ENCODE data around the gene OR2B2. TPM values are rescaled to one million over a fixed set of nuclear protein-coding genes. Genes with fewer than 3 reads are reported as not detected.

Gene OR2B2
- total RNA-seq, 6 donors from 2014 or later, result not detected

GRCh38 chr6:27897580-27898206 lies 14.5 kb downstream of the OR2B2 start:
- TF ChIP-seq EP300 (IDR thresholded peaks at IDR 0.05), result no peak
- no peak for TF ChIP-seq POLR2A (IDR thresholded peaks at IDR 0.05)
- TF ChIP-seq POLR2AphosphoS5 (IDR thresholded peaks at IDR 0.05), result no peak
- no peak for TF ChIP-seq CTCF (IDR thresholded peaks at IDR 0.05)
- Histone ChIP-seq H3K4me3 (no peak overlapping the region), H3K9me3 (no peaks in the 10 kb centered on the region), H3K27ac (no peak overlapping the region), H3K4me1 (peaks cover 4 to 24% (median 12%) of the 10 kb centered on the region in 4 donors), H3K36me3 (no peaks in the 10 kb centered on the region), H3K27me3 (no peaks in the 10 kb centered on the region)
- ATAC-seq (ENCODE audit: low FRiP score in 2 of 2), result no peak
- WGBS, 2 donors, result 94 to 95% methylated on average over 3 of the region's 3 CpGs
- no peak for DNase-seq

GRCh38 chr6:27896398-27896796 lies 15.8 kb downstream of the OR2B2 start:
- 85 to 90% methylated on average over 4 of the region's 4 CpGs for WGBS, 2 donors
- Histone ChIP-seq H3K4me3 (no peak overlapping the region), H3K27me3 (no peaks in the 10 kb centered on the region), H3K4me1 (peaks cover 10 to 37% (median 16%) of the 10 kb centered on the region in 4 donors), H3K9me3 (no peaks in the 10 kb centered on the region), H3K27ac (no peak overlapping the region), H3K36me3 (no peaks in the 10 kb centered on the region)
- no peak for ATAC-seq (ENCODE audit: low FRiP score in 2 of 2)
- no peak for DNase-seq
- TF ChIP-seq POLR2AphosphoS5 (IDR thresholded peaks at IDR 0.05) (no peak), POLR2A (IDR thresholded peaks at IDR 0.05) (no peak), EP300 (IDR thresholded peaks at IDR 0.05) (no peak), CTCF (IDR thresholded peaks at IDR 0.05) (no peak)

- no peaks in the 10 kb centered on the region for H3K36me3 ChIP-seq
- ATAC-seq (ENCODE audit: low FRiP score in 2 of 2) (peak; percentile 83 to 88), DNase-seq (peak in 1 of 2 donors; percentile 68)
- H3K9me3 ChIP-seq, result no peaks in the 10 kb centered on the region
- peak; percentile 70 to 89 (median 78) for TF ChIP-seq CTCF (IDR thresholded peaks at IDR 0.05)
- TF ChIP-seq POLR2A (IDR thresholded peaks at IDR 0.05), result peak in 1 of 4 donors; percentile 57
- TF ChIP-seq EP300 (IDR thresholded peaks at IDR 0.05), result no peak
- TF ChIP-seq POLR2AphosphoS5 (IDR thresholded peaks at IDR 0.05), result peak; percentile 15 to 18
- peaks cover 0 to 3% (median 0%) of the 10 kb centered on the region in 4 donors for H3K27me3 ChIP-seq
- peak overlapping the region; percentile 50 to 68 (median 61) for H3K4me3 ChIP-seq
- peak overlapping the region; percentile 60 to 91 (median 75) for H3K27ac ChIP-seq
- 0% methylated on average over 28 of the region's 28 CpGs for WGBS, 2 donors
- H3K4me1 ChIP-seq, result peaks cover 11 to 50% (median 18%) of the 10 kb centered on the region in 4 donors
Measured at GRCh38 chr6:27894839-27895762, 17.1 kb downstream of the OR2B2 start.

- ATAC-seq (ENCODE audit: low FRiP score in 2 of 2), result peak; percentile 85 to 90
- Histone ChIP-seq H3K9me3 (no peaks in the 10 kb centered on the region), H3K4me3 (peak overlapping the region; percentile 50 to 68 (median 61)), H3K27me3 (peaks cover 0 to 3% (median 0%) of the 10 kb centered on the region in 4 donors), H3K27ac (peak overlapping the region; percentile 66 to 91 (median 83)), H3K4me1 (peaks cover 11 to 53% (median 18%) of the 10 kb centered on the region in 4 donors), H3K36me3 (no peaks in the 10 kb centered on the region)
- 0 to 2% methylated on average over 48 of the region's 48 CpGs for WGBS, 2 donors
- TF ChIP-seq POLR2A (IDR thresholded peaks at IDR 0.05), result no peak
- TF ChIP-seq POLR2AphosphoS5 (IDR thresholded peaks at IDR 0.05), result peak in 1 of 2 donors; percentile 40
- no peak for TF ChIP-seq CTCF (IDR thresholded peaks at IDR 0.05)
- TF ChIP-seq EP300 (IDR thresholded peaks at IDR 0.05), result no peak
- peak; percentile 76 to 88 for DNase-seq
Measured at GRCh38 chr6:27893836-27894807, 18.1 kb downstream of the OR2B2 start.

All from upper lobe of left lung (tissue), 6 donors.